Type B pancreatic cell (in vitro differentiated cells): ENCODE results near the gene KLKB1. TPM values are rescaled to one million over a fixed set of nuclear protein-coding genes. Genes with fewer than 3 reads are reported as not detected.

Experiments used
- DNase-seq: peaks from one replicate; pipeline ENCODE4 v3.0.0; 2021; ENCODE audit warnings: mixed read lengths; ENCODE audit not compliant: unreplicated experiment; ENCODE audit errors: extremely low spot score
- H3K27ac Mint-ChIP-seq: 2 replicates; pipeline ENCODE4 v1.8.0; 2021; ENCODE audit warnings: mild to moderate bottlenecking, mixed read lengths
- H3K27me3 Mint-ChIP-seq: 2 replicates; pipeline ENCODE4 v1.8.0; 2021; ENCODE audit warnings: mixed read lengths
- H3K36me3 Mint-ChIP-seq: 2 replicates; pipeline ENCODE4 v1.8.0; 2021; ENCODE audit warnings: mixed read lengths
- H3K4me1 Mint-ChIP-seq: one replicate; pipeline ENCODE4 v1.8.0; 2021; ENCODE audit warnings: mixed read lengths; ENCODE audit not compliant: unreplicated experiment
- H3K4me3 Mint-ChIP-seq: 2 replicates; pipeline ENCODE4 v1.8.0; 2021; ENCODE audit warnings: mild to moderate bottlenecking, mixed read lengths
- H3K9me3 Mint-ChIP-seq: 2 replicates; pipeline ENCODE4 v1.8.0; 2021; ENCODE audit warnings: mixed read lengths
- CTCF ChIP-seq: fragments of 200-600 bp; sonication (generic); conservative IDR thresholded peaks from 2 replicates; pipeline ENCODE4 v1.5.0; 2021; ENCODE audit warnings: antibody characterized with exemption, mild to moderate bottlenecking
- total RNA-seq: library from RNA; stranded (reverse); gene quantifications from 2 replicates; pipeline ENCODE4 v1.2.1, GENCODE V29; 2021; ENCODE audit warnings: low replicate concordance

KLKB1 gene
- total RNA-seq, 1 donor from 2014 or later = 0.24 TPM

- peaks cover 4% of the 10 kb centered on the region for H3K36me3 Mint-ChIP-seq
- DNase-seq = no peak
- peaks cover 16% of the 10 kb centered on the region for H3K4me1 Mint-ChIP-seq
- no peak for TF ChIP-seq CTCF
- no peaks in the 10 kb centered on the region for H3K9me3 Mint-ChIP-seq
- peaks cover 12% of the 10 kb centered on the region for H3K27me3 Mint-ChIP-seq
- peak overlapping the region; percentile 92 for H3K4me3 Mint-ChIP-seq
- peak overlapping the region; percentile 83 for H3K27ac Mint-ChIP-seq
These were observed 35.2 kb upstream of the KLKB1 start for GRCh38 chr4:186192066-186192612.

GRCh38 chr4:186193851-186194250 is 33.5 kb upstream of the KLKB1 start:
- H3K27ac Mint-ChIP-seq = no peak overlapping the region
- H3K27me3 Mint-ChIP-seq = peaks cover 12% of the 10 kb centered on the region
- no peak for DNase-seq
- H3K36me3 Mint-ChIP-seq = peaks cover 4% of the 10 kb centered on the region
- H3K4me3 Mint-ChIP-seq = peak overlapping the region; percentile 35
- peaks cover 16% of the 10 kb centered on the region for H3K4me1 Mint-ChIP-seq
- no peaks in the 10 kb centered on the region for H3K9me3 Mint-ChIP-seq
- no peak for TF ChIP-seq CTCF

- Mint-ChIP-seq H3K36me3 (peaks cover 4% of the 10 kb centered on the region), H3K9me3 (no peaks in the 10 kb centered on the region), H3K4me1 (peaks cover 9% of the 10 kb centered on the region), H3K27ac (no peak overlapping the region), H3K27me3 (peaks cover 3% of the 10 kb centered on the region), H3K4me3 (no peak overlapping the region)
- TF ChIP-seq CTCF = no peak
- no peak for DNase-seq
These were observed 31.2 kb upstream of the KLKB1 start for GRCh38 chr4:186196063-186196462.

- Mint-ChIP-seq H3K9me3 (no peaks in the 10 kb centered on the region), H3K27ac (no peak overlapping the region), H3K4me1 (no peaks in the 10 kb centered on the region), H3K36me3 (peaks cover 3% of the 10 kb centered on the region), H3K4me3 (no peak overlapping the region), H3K27me3 (no peaks in the 10 kb centered on the region)
- TF ChIP-seq CTCF = no peak
- no peak for DNase-seq
These were observed 26.8 kb upstream of the KLKB1 start for GRCh38 chr4:186200516-186200915.

- no peak for TF ChIP-seq CTCF
- Mint-ChIP-seq H3K4me1 (no peaks in the 10 kb centered on the region), H3K27ac (no peak overlapping the region), H3K27me3 (no peaks in the 10 kb centered on the region), H3K9me3 (no peaks in the 10 kb centered on the region), H3K36me3 (no peaks in the 10 kb centered on the region), H3K4me3 (no peak overlapping the region)
- DNase-seq = no peak
These were observed 26.3 kb upstream of the KLKB1 start for GRCh38 chr4:186201010-186201409.
